ENCODE results near the gene AGBL1. TPM values are rescaled to one million over a fixed set of nuclear protein-coding genes. Genes with fewer than 3 reads are reported as not detected.

AGBL1 gene
- total RNA-seq, 1 donor from 2014 or later: 5.5 TPM

DNA sequence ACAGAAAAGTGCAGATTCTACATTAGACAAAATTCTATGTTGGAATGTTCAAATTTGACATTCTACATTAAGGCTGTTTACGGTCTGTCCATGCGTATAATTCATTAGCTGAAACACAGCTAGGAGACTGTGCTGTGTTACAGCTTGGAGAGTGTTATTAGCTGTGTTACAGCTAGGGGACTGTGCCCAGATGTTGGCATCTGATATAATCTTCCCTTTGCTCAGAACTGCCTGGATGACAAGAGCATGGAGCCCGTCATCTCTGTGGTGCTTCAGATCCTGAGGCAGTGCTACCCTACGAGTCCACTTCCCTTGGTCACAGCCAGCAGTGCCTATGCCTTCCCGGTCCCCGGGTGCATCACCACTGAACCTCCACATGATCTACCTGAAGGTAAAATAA lies 177.0 kb downstream of the AGBL1 start:
- Histone ChIP-seq H3K9ac (no peak overlapping the region), H3K4me2 (no peak overlapping the region), H3K4me3 (no peak overlapping the region), H4K20me1 (ENCODE audit: low read depth) (no peaks in the 10 kb centered on the region), H3K36me3 (no peaks in the 10 kb centered on the region), H3K9me3 (ENCODE audit: low read depth) (no peaks in the 10 kb centered on the region), H3F3A (ENCODE audit: low read depth) (no peaks in the 10 kb centered on the region), H3K27ac (no peak overlapping the region), H3K79me2 (ENCODE audit: low read depth) (no peaks in the 10 kb centered on the region), H2AFZ (replicated peaks) (no peak overlapping the region), H3K27me3 (no peaks in the 10 kb centered on the region), H3K4me1 (no peaks in the 10 kb centered on the region)
- no peaks in the 10 kb centered on the region for H3K9me3 Mint-ChIP-seq
- TF ChIP-seq, protein P1, sequence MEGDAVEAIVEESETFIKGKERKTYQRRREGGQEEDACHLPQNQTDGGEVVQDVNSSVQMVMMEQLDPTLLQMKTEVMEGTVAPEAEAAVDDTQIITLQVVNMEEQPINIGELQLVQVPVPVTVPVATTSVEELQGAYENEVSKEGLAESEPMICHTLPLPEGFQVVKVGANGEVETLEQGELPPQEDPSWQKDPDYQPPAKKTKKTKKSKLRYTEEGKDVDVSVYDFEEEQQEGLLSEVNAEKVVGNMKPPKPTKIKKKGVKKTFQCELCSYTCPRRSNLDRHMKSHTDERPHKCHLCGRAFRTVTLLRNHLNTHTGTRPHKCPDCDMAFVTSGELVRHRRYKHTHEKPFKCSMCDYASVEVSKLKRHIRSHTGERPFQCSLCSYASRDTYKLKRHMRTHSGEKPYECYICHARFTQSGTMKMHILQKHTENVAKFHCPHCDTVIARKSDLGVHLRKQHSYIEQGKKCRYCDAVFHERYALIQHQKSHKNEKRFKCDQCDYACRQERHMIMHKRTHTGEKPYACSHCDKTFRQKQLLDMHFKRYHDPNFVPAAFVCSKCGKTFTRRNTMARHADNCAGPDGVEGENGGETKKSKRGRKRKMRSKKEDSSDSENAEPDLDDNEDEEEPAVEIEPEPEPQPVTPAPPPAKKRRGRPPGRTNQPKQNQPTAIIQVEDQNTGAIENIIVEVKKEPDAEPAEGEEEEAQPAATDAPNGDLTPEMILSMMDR (IDR thresholded peaks at IDR 0.05): no peak
- TF ChIP-seq EZH2 (IDR thresholded peaks at IDR 0.05) (no peak), EZH2phosphoT487 (IDR thresholded peaks at IDR 0.05) (no peak)
- no peak for DNase-seq (ENCODE audit: low spot score)
- H3K36me3 Mint-ChIP-seq: no peaks in the 10 kb centered on the region
- H3K4me3 Mint-ChIP-seq: no peak overlapping the region
- peaks cover 3% of the 10 kb centered on the region for H3K27me3 Mint-ChIP-seq (ENCODE audit: insufficient read depth, low read depth)
- no peak overlapping the region for H3K27ac Mint-ChIP-seq
- H3K4me1 Mint-ChIP-seq: no peaks in the 10 kb centered on the region

DNA sequence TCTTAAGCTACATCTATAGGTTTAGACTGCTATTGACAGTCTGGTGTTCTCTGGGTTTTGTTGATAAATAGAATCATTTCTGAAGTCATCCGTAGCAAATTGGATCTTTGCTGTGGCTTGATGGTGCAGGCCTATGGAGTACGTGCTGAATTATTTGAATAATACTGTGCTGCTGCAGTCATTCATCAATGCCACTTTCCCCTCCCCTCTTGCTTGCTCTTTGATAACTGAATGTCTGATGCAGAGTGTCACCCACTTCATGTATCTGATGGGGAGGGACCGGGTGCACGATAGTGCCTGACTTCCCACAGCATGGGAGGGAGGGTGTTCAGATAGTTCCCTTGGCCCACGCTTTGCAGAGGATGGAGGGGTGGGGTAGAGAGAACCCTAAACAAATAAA lies 179.9 kb downstream of the AGBL1 start:
- Mint-ChIP-seq H3K4me3 (no peak overlapping the region), H3K27me3 (ENCODE audit: insufficient read depth, low read depth) (peaks cover 2% of the 10 kb centered on the region), H3K4me1 (no peaks in the 10 kb centered on the region), H3K9me3 (no peaks in the 10 kb centered on the region), H3K36me3 (no peaks in the 10 kb centered on the region), H3K27ac (no peak overlapping the region)
- Histone ChIP-seq H3K4me1 (no peaks in the 10 kb centered on the region), H3K79me2 (ENCODE audit: low read depth) (no peaks in the 10 kb centered on the region), H3K36me3 (no peaks in the 10 kb centered on the region), H3K4me3 (no peak overlapping the region), H3K9me3 (ENCODE audit: low read depth) (no peaks in the 10 kb centered on the region), H3K4me2 (no peak overlapping the region), H3K9ac (no peak overlapping the region), H3K27ac (no peak overlapping the region), H3K27me3 (no peaks in the 10 kb centered on the region), H3F3A (ENCODE audit: low read depth) (no peaks in the 10 kb centered on the region), H4K20me1 (ENCODE audit: low read depth) (no peaks in the 10 kb centered on the region), H2AFZ (replicated peaks) (no peak overlapping the region)
- DNase-seq (ENCODE audit: low spot score): no peak
- TF ChIP-seq EZH2 (IDR thresholded peaks at IDR 0.05): no peak
- TF ChIP-seq EZH2phosphoT487 (IDR thresholded peaks at IDR 0.05): no peak
- TF ChIP-seq, protein P1 (IDR thresholded peaks at IDR 0.05): no peak

DNA sequence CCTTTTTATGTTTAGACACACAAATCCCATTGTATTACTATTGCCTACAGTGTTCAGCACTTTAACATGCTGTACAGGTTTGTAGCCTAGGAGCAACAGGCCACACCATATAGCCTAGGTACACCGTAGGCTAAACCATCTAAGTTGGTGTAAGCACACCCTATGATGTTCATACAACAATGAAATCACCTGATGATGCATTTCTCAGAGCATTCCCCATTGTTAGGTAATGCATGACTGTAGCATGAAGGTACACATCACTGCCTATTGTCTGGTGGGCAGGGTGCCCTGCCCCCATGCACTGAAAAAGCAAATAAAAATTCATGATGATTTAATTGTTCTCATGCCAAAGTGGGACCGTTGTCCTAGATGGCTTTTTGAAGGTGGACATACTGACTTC lies 183.6 kb downstream of the AGBL1 start:
- no peaks in the 10 kb centered on the region for H3K79me2 ChIP-seq (ENCODE audit: low read depth)
- no peaks in the 10 kb centered on the region for H3K9me3 Mint-ChIP-seq
- no peaks in the 10 kb centered on the region for H3K36me3 Mint-ChIP-seq
- H3K4me2 ChIP-seq: no peak overlapping the region
- H3K36me3 ChIP-seq: no peaks in the 10 kb centered on the region
- no peak for DNase-seq (ENCODE audit: low spot score)
- no peak overlapping the region for H3K4me3 Mint-ChIP-seq
- H3K27me3 Mint-ChIP-seq (ENCODE audit: insufficient read depth, low read depth): peaks cover 3% of the 10 kb centered on the region
- H3K4me1 Mint-ChIP-seq: no peaks in the 10 kb centered on the region
- no peak overlapping the region for H3K9ac ChIP-seq
- TF ChIP-seq, protein P1 (IDR thresholded peaks at IDR 0.05): no peak
- no peak for TF ChIP-seq EZH2 (IDR thresholded peaks at IDR 0.05)
- no peak for TF ChIP-seq EZH2phosphoT487 (IDR thresholded peaks at IDR 0.05)
- no peak overlapping the region for H3K27ac Mint-ChIP-seq
- no peaks in the 10 kb centered on the region for H4K20me1 ChIP-seq (ENCODE audit: low read depth)
- no peak overlapping the region for H3K4me3 ChIP-seq
- no peaks in the 10 kb centered on the region for H3K4me1 ChIP-seq
- H3K27ac ChIP-seq: no peak overlapping the region
- H2AFZ ChIP-seq (replicated peaks): no peak overlapping the region
- H3K9me3 ChIP-seq (ENCODE audit: low read depth): no peaks in the 10 kb centered on the region
- no peaks in the 10 kb centered on the region for H3K27me3 ChIP-seq
- H3F3A ChIP-seq (ENCODE audit: low read depth): no peaks in the 10 kb centered on the region

Measured in neural progenitor cell (in vitro differentiated cells).